EH (cell line): ENCODE data around the gene RAB11FIP3.
"Not testable (repeated sequence)": the region's sequence is repeated elsewhere in the genome, so short reads cannot be mapped to it uniquely, and the experiment has no call there.

ENCODE experiments used
- DNase-seq: peaks from one replicate; pipeline ENCODE4 v3.0.0-alpha.2; 2015; ENCODE audit warnings: low read depth

RAB11FIP3 gene, protein sequence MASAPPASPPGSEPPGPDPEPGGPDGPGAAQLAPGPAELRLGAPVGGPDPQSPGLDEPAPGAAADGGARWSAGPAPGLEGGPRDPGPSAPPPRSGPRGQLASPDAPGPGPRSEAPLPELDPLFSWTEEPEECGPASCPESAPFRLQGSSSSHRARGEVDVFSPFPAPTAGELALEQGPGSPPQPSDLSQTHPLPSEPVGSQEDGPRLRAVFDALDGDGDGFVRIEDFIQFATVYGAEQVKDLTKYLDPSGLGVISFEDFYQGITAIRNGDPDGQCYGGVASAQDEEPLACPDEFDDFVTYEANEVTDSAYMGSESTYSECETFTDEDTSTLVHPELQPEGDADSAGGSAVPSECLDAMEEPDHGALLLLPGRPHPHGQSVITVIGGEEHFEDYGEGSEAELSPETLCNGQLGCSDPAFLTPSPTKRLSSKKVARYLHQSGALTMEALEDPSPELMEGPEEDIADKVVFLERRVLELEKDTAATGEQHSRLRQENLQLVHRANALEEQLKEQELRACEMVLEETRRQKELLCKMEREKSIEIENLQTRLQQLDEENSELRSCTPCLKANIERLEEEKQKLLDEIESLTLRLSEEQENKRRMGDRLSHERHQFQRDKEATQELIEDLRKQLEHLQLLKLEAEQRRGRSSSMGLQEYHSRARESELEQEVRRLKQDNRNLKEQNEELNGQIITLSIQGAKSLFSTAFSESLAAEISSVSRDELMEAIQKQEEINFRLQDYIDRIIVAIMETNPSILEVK

DNA sequence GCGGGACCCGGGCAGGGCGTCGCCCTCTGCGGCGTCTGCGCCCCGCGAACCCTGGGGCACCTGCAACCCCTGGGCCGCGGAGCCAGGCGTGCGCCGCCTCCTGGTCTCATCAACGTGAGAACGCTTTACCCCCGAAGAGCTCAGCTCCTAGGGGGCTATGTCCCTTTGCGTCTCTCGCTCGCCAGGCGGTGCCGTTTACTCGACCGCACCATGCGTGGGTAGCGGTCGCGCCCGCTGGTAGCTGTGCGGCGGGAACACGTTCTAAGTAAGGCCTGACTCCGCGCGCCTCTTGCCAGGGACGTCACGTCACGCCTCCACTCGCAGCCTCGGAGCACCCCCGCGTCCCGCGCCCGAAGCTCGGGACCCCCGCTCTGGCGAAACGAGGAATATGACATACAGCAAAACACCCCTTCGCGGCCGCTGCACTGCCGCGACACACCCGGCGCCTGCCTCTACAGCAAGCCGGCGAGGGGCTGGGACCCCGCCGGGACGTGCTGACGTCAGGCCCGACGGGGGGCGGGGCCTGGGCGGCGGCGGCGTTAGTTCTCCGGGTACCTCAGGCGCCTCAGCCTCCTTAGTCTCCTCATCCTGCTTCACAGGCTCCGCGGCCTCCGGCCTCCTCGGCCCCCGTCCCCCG, at the start of gene RAB11FIP3:
Gene RAB11FIP3, plus strand, starts transcription at position 568 of the 637 bp plus-strand sequence. CDS start 358 bp downstream, outside the sequence.
- DNase-seq, result peak; percentile 82

DNA sequence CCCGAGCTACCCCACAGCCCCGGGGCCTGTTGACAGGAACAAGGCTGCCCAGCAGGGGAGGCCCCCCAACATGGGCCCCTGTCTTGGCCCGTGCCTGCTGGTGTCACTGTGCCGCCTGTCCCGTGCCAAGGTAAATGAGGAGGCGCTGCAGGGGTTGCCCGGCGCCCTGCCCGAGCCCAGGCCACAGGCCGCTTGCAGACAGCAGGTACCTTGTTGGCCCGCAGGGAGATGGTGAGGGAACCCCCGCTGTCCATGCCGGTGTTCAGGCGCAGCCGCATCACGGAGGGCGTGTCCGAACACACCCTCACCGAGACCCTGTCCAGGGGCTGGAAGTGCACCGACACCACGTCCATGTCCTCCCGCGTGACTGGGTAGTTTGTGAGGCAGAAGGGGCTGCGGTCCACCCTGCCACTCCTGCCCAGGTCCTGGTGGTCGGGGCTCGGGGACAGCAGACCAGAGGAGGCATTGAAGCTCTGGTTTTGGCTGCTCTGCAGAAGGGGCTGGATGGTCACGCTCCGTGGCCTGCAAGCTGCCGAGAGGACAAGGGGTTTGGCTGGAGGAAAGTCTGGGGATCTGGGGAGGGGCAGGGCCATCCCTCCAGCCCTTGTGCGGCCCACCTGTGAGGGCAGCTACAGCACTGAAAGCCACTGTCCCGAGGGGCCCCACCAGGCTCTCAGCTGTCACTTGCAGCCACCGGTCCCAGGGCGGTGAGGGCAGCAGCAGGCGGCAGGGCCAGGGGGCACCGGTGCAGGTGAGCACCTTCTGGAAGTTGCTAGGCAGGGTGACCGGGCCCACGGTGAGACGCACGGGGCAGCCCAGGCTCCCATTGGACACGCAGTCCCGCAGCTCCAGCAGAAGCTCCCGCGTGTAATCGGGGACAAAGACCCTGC, 49.3 kb upstream of the RAB11FIP3 start:
- no peak for DNase-seq

DNA sequence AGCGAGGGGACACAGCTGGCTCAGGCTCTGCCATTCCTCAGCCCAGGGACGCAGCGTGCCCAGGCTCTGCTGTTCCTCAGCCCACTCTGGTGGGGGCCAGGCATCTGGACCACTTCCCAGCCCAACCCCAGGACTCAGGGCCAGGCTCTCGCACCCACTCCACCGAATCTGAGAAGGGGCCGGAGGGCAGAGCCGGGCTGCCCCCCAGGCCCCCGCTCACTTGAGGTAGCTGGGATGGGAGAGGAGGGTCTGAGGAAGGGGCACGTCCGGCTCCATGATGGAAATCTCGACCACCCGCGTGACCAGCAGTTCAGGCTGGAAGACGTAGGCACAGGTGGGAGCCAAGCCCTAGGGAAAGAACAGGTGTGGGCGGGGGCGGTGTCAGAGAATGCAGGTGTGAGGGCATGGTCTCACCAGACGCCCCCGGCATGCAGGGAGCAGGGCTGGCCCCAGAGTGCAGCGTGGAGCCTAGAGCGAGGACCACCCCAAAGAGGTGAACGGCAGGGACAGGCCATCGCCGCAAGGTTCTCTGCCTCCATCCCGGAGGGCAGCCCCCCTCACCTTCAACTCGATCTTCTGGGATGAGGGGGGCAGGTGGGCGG, 48.5 kb upstream of the RAB11FIP3 start:
- no peak for DNase-seq

DNA sequence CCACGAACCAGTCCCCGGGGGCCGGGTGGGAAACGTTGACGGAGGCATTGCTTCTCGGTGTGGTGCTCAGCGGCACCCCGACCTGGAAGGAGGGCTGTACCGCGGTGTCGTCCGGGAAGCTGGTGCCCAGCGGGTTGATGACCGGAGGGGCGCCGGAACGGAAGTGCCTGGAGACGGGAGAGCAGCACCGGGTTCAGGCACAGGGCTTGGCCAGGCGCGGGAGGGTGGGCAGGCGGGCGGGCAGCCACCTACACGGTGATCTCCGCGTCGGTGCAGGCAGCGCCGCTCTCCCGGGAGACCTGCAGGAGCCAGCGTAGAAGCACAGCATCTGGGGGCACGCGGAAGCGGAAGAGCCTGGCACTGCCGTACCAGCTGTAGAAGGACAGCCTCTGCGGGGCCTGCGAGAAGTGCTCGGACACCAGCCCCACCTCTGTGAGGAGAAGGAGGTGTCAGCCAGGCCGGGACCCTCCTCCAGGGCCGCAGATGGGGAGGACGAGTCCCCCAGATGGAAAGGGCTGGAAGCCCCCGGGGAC, 48.0 kb upstream of the RAB11FIP3 start:
- no peak for DNase-seq

DNA sequence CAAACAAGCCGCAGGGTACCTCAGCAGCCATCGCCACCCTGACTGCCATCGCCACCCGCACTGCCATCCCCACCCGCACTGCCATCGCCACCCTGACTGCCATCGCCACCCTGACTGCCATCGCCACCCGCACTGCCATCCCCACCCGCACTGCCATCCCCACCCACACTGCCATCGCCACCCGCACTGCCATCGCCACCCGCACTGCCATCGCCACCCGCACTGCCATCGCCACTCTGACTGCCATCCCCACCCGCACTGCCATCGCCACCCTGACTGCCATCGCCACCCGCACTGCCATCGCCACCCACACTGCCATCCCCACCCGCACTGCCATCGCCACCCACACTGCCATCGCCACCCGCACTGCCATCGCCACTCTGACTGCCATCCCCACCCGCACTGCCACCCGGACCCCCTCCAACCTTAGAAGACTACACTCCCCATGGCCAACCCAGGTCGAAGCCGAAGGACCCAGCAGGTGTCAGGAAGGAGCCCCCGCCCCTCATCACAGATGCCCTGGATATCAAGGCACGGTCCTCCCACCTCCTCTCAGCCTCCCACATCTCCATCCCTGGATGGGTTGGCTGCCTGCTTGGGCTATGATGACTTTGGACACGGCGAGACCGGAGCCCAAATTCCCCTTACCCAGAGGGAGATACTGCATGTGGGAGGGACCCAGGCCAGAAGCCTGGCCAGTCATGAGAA, 47.2 kb upstream of the RAB11FIP3 start:
- DNase-seq, result not testable (repeated sequence)

DNA sequence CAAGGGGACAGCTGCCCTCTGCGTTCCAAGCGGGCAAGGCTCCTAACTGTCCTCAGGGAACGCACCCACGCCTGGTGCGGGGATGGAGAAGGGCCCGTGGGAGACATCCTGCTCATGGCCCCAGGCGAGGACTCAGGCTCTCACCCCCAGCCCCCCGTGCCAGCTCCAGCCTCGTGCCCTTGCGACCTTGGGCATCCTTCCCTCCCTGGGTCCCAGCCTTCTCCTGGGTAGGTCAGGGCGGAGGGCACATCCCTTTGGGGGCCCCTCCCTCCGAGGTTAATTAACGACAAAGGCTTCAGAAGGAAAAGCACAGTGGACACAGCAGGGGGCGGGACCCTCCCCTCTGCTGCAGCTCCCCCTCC, 46.6 kb upstream of the RAB11FIP3 start:
- no peak for DNase-seq

DNA sequence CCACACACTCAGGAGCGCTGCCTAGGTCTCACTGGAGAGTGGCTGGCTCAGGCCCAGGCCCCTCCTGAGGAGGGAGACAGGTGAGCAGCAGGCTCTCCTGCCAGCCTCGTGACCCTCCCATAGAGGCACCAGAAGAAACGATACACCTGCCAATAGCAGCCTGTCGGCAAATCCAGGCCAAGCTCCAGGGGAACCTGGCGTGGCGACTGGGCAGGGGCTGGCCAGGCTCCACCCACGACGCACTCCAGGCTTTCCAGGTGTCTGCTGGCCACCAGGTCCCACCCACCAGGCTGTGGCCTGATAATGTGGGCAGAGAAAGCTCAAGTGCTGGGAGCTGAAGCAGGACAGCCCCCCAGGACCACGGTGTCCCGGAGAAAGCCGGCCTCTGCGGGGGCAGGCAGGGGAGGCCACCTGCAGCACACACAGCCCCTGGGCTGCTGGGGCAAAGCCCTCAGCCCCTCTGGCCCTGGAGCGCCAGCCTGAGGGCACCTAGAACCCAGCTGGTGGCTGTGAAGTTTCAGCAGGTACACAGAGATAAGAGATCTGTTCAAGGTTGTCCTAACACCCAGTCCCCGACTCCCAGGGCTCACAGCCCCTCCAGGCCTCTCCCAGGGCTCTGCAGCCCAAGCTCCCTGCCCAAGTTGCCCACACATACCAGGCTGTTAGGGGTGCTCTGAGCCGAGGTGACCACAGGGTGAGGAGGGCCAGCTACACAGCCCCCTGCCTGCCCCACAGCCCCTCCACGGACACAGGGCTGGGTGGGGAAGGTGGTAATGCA, 46.1 kb upstream of the RAB11FIP3 start:
- no peak for DNase-seq

DNA sequence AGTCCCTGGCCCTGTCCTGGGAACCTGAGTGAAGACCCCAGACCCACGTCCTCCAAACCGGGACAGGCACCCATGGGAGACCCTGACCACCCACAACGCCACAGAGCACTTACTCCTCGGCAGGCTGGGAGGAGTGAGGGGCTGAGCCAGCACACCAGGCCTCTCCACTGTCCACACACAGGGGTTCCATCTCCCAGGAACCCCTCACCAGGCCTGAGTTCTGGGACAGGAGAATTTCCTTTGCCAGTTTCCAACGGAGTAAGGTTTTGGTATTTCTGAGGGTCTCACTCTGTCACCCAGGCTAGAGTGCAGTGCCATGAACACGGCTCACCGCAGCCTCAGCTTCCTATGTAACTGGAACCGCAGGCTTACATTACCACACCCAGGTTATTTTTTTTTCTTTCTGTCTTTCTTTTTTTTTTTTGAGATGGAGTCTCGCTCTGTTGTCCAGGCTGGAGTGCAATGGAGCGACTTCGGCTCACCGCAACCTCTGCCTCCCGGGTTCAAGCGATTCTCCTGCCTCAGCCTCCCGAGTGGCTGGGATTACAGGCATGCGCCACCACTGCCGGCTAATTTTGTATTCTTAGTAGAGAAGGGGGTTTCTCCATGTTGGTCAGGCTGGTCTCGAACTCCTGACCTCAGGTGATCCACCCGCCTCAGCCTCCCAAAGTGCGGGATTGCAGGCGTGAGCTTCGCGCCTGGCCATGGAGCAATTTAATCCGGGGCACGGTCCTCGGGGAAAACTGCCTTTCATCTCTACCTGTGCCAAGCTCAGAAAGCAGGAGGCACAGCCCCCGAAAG, 45.3 kb upstream of the RAB11FIP3 start:
- DNase-seq, result no peak

DNA sequence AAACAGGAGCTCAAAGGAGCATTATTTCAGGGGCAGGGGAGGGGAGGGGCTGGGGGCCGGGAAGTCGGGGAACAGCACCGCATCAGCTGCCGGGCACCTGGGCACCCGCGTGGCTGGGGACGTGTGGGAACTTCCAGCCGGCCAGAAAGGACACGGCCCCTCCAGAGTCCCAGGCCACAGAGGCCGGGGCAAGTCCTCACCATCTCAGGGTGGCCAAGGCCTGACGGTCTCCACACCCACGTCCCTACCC, 44.8 kb upstream of the RAB11FIP3 start:
- DNase-seq, result no peak

DNA sequence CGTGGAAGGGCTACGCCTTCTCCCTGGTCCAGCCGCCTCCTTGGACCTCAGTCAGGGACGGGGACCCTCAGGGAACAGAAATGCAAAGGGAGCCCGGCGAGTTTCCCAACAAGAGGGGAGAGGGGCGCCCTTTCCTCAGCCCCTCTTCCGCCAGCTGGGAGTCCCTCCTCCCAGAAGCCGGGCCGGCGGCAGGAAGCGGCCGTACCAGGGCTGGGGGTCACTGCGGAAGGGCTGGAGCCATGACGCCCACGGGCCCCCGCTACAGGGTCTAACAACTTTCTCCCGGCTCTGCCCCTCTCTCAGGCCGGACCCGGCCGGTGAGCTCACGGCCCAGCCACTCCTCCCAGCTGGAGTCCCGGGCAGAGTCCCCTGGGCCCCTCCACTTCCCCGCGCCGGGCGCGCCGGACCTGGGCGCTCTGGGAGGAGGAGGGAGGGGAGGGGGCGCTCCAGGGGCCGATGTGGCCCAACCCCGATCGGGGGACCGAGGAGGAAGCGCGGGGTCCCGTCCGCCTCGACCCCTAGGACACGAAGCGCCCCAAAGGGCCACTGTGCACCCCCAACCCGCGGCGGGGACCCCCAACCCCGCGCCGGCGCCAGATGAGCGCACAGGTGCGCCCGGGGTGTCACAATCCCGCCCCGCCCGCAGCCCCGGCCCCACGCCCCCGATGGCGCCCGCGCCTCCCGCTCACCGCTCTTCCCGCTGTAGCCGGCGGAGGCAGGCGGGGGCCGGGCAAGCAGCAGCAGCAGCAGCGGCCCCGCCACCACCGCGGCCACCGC, 44.2 kb upstream of the RAB11FIP3 start:
- DNase-seq, result peak; percentile 29

DNA sequence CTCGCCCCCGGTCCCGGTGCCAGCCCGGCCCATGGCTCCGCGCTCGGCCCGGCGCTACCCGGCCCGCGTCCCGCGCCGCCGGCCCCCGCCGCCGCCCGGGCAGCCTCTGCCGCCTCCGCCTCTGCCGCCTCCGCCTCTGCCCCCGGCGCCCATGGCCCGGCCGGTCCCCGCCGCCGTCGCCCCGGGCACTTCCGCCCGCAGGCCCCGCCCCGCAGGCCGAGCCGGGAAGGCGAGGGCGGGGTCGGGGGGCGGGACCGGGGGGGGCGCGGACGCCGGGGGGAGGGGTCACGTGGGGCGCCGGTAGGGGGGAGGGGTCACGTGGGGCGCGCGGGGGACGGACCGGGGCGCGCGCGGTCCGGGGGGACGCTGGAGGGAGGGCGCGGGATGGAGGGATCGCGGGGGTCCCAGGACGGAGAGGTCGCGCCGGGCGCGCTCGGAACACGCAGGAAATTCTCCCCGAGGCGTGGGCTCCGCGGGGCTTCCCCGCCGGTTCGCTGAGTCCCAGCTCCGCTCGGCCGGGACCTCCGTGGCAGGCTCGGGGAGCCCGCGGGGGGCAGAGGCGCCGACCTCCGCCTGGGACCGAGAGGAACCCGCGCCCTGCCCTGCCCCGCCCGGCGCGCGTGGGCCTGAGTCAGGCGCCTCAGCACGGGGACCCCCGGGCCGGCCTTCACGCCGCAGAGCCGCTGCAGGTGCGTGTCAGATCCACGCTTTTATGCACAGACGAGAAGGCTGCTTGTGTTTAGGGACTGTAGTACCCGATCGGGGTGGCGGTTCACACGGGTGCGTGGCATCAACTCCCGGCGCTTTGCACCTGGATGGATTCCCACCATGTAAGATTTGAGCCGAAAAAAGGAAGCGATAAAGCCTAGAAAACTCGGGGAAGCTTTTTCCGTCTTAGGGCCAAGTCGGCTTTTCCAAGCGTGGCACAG, 43.4 kb upstream of the RAB11FIP3 start, which contains the start of gene PGAP6:
Gene PGAP6, minus strand, starts transcription at position 190 of the 929 bp plus-strand sequence. Its CDS starts 157 bp downstream, at position 33.
- DNase-seq, result peak; percentile 68

DNA sequence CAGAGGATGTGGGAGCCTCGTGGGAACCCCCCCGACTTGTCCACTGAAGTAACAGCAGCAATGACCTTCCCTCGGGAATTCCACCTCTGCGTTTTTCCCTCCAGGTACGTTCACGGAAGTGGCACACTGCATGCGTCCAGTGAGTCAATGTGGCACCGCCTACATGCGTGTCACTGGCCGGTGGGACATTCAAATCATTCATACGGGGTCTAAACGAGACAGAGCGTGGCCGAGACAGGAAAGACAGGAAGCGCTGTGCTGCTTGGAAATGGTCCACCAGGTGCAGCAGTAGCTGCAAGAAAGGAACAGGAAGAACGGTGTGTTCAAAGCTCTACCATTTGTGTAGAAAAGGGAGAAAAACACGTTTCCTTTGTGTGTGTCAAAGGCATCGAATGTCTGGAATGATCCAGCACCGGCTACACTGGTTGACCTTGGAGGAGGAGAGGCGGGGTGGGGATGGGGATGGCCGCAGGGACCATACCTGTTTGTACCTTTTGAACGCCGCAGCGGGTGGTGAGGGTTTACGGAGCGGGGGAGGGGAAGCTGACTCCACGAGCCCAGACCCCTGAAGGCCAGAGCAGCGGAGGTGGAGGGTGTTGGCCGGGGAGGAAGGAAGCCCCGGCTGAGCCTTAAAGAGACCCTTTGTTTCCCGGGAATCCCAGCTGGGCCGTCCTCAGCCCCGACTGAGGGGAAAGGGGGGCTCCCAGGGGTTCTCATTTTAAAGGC, 42.0 kb upstream of the RAB11FIP3 start:
- no peak for DNase-seq

DNA sequence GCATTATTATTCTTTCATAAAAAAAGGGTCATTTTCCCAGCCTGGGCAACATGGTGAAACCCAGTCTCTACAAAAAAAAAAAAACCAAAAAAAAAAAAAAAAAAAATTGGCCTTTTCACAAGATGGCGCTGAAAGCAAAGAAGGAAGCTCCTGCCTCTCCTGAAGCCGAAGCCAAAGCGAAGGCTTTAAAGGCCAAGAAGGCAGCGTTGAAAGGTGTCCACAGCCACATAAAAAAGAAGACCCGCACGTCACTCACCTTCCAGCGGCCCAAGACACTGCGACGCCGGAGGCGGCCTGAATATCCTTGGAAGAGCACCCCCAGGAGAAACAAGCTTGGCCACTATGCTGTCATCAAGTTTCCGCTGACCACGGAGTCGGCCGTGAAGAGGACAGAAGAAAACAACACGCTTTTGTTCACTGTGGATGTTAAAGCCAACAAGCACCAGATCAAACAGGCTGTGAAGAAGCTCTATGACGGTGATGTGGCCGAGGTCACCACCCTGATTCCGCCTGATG, 38.8 kb upstream of the RAB11FIP3 start:
- DNase-seq, result no peak

DNA sequence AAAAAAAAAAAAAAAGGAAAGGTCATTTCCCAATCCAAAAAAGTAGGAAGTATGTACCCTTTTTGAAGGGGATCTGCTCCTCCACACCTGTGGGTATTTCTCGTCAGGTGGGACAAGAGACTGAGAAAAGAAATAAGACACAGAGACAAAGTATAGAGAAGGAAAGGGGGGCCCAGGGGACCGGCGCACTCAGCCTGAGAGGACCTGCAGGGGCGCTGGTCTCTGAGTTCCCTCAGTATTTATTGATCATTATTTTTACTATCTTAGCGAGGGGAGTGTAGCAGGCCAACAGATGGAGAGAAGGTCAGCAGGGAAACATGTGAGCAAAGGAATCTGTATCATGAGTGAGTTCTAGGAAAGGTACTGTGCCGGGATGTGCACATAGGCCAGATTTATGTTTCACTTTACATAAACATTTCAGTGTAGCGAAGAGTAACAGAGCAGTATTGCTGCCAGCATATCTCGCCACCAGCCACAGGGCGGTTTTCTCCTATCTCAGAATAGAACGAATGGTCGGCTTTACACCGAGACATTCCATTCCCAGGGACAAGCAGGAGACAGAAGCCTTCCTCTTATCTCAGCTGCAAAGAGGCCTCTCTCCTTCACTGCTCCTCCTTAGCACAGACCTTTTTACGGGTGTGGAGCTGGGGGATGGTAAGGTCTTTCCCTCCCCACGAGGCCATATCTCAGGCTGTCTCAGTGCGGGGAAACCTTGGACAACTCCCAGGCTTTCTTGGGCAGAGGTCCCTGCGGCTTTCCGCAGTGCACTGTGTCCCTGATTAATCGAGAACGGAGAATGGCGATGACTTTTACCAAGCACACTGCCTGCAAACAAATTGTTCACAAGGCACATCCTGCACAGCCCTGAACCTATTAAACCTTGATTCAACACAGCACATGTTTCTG, 37.4 kb upstream of the RAB11FIP3 start:
- not testable (repeated sequence) for DNase-seq

DNA sequence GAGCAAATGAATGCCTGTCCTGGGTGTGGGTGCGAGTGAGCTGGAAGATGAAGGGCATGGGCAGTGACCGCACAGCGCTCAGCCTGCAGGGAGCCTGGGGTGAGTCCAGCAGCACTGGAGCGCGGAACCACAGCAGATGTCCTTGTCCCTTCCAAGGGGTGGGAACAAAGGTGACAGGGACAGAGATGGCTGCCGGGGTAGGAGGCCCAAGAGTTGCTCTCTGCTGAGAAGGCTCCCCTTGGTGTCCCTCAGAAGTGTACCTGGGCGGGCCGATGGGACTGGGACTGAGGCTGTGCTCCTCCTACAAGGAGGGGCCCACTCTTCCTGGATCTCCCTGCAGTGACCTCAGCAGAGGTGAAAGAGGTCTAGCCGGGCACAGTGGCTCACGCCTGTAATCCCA, 36.1 kb upstream of the RAB11FIP3 start:
- DNase-seq, result no peak
